GM19438 (cell line): ENCODE measurements around the gene MED16.
"Not testable (repeated sequence)": the region's sequence is repeated elsewhere in the genome, so short reads cannot be mapped to it uniquely, and the experiment has no call there.

ENCODE experiments used
- ATAC-seq: cut with Tn5 transposase; IDR thresholded peaks from one replicate; pipeline ENCODE4 v1.9.1; 2021; ENCODE audit warnings: low read depth; ENCODE audit not compliant: unreplicated experiment

Gene MED16

GRCh38 chr19:891421-892200 is 1.4 kb downstream of the MED16 start:
- not testable (repeated sequence) for ATAC-seq

GRCh38 chr19:890831-891230 is 2.2 kb downstream of the MED16 start:
- ATAC-seq = no peak

GRCh38 chr19:889662-890295 is 3.2 kb downstream of the MED16 start:
- ATAC-seq = no peak

- no peak for ATAC-seq
Measured at GRCh38 chr19:888581-889385, 4.2 kb downstream of the MED16 start.

- ATAC-seq = no peak
Measured at GRCh38 chr19:887599-887998, 5.4 kb downstream of the MED16 start.

GRCh38 chr19:887072-887471 is 5.9 kb downstream of the MED16 start:
- ATAC-seq = no peak

- ATAC-seq = no peak
Measured at GRCh38 chr19:885536-886224, 7.3 kb downstream of the MED16 start.

GRCh38 chr19:884420-885211 is 8.4 kb downstream of the MED16 start:
- ATAC-seq = no peak

GRCh38 chr19:883661-884211 is 9.3 kb downstream of the MED16 start:
- no peak for ATAC-seq

- no peak for ATAC-seq
Measured at GRCh38 chr19:882871-883497, 10.0 kb downstream of the MED16 start.

GRCh38 chr19:881385-882071 is 11.5 kb downstream of the MED16 start:
- ATAC-seq = no peak

GRCh38 chr19:879711-880438 is 13.1 kb downstream of the MED16 start:
- ATAC-seq = no peak

GRCh38 chr19:878751-879561 is 14.0 kb downstream of the MED16 start:
- ATAC-seq = not testable (repeated sequence)

GRCh38 chr19:877992-878660 is 14.9 kb downstream of the MED16 start:
- not testable (repeated sequence) for ATAC-seq

GRCh38 chr19:876780-877314 is 16.1 kb downstream of the MED16 start:
- no peak for ATAC-seq

- ATAC-seq = no peak
Measured at GRCh38 chr19:876089-876488, 16.9 kb downstream of the MED16 start.
